Measurements from ENCODE around the gene NIP7.
A peak's percentile ranks its signal among the peaks of the same experiment; 100 is the strongest.

Gene NIP7

GRCh38 chr16:69376393-69377059 lies 37.0 kb downstream of the NIP7 start:
- Mint-ChIP-seq H3K4me3 (no peak overlapping the region), H3K4me1 (peaks cover 21% of the 10 kb centered on the region), H3K36me3 (peaks cover 22% of the 10 kb centered on the region), H3K27me3 (no peaks in the 10 kb centered on the region), H3K27ac (no peak overlapping the region), H3K9me3 (no peaks in the 10 kb centered on the region)
- ATAC-seq (ENCODE audit: low read depth), result no peak
- DNase-seq (ENCODE audit: low spot score in 2 of 2), result no peak

GRCh38 chr16:69378036-69378435 lies 38.5 kb downstream of the NIP7 start:
- H3K27ac Mint-ChIP-seq, result peak overlapping the region; percentile 86
- no peaks in the 10 kb centered on the region for H3K27me3 Mint-ChIP-seq
- peaks cover 27% of the 10 kb centered on the region for H3K36me3 Mint-ChIP-seq
- ATAC-seq (ENCODE audit: low read depth), result no peak
- H3K9me3 Mint-ChIP-seq, result no peaks in the 10 kb centered on the region
- no peak overlapping the region for H3K4me3 Mint-ChIP-seq
- peaks cover 18% of the 10 kb centered on the region for H3K4me1 Mint-ChIP-seq
- no peak for DNase-seq (ENCODE audit: low spot score in 2 of 2)

- DNase-seq (ENCODE audit: low spot score in 2 of 2), result no peak
- peak overlapping the region; percentile 86 for H3K27ac Mint-ChIP-seq
Observed at GRCh38 chr16:69378760-69379159, 39.2 kb downstream of the NIP7 start.

GRCh38 chr16:69381231-69381630 lies 41.7 kb downstream of the NIP7 start:
- ATAC-seq (ENCODE audit: low read depth), result no peak
- Mint-ChIP-seq H3K36me3 (peaks cover 28% of the 10 kb centered on the region), H3K27me3 (no peaks in the 10 kb centered on the region), H3K4me1 (peaks cover 26% of the 10 kb centered on the region), H3K27ac (peak overlapping the region; percentile 85), H3K9me3 (no peaks in the 10 kb centered on the region), H3K4me3 (peak overlapping the region; percentile 9)
- DNase-seq (ENCODE audit: low spot score in 2 of 2), result no peak

More at GRCh38 chr16:69378760-69379159, 39.2 kb downstream of the NIP7 start:
- Mint-ChIP-seq H3K36me3 (peaks cover 27% of the 10 kb centered on the region), H3K4me3 (no peak overlapping the region), H3K9me3 (no peaks in the 10 kb centered on the region), H3K4me1 (peaks cover 14% of the 10 kb centered on the region), H3K27me3 (no peaks in the 10 kb centered on the region)
- ATAC-seq (ENCODE audit: low read depth), result no peak

- Mint-ChIP-seq H3K4me1 (peaks cover 26% of the 10 kb centered on the region), H3K27me3 (no peaks in the 10 kb centered on the region), H3K9me3 (no peaks in the 10 kb centered on the region), H3K36me3 (peaks cover 27% of the 10 kb centered on the region), H3K27ac (peak overlapping the region; percentile 73), H3K4me3 (no peak overlapping the region)
- DNase-seq (ENCODE audit: low spot score in 2 of 2) (no peak), ATAC-seq (ENCODE audit: low read depth) (no peak)
Observed at GRCh38 chr16:69382421-69382820, 42.8 kb downstream of the NIP7 start.

- no peak for ATAC-seq (ENCODE audit: low read depth)
- H3K4me1 Mint-ChIP-seq, result peaks cover 23% of the 10 kb centered on the region
- H3K9me3 Mint-ChIP-seq, result no peaks in the 10 kb centered on the region
- no peak for DNase-seq (ENCODE audit: low spot score in 2 of 2)
- peak overlapping the region; percentile 93 for H3K27ac Mint-ChIP-seq
- H3K27me3 Mint-ChIP-seq, result no peaks in the 10 kb centered on the region
- peaks cover 12% of the 10 kb centered on the region for H3K36me3 Mint-ChIP-seq
- H3K4me3 Mint-ChIP-seq, result peak overlapping the region; percentile 89
Observed at GRCh38 chr16:69384974-69385373, 45.4 kb downstream of the NIP7 start.

- Mint-ChIP-seq H3K4me1 (peaks cover 20% of the 10 kb centered on the region), H3K27me3 (no peaks in the 10 kb centered on the region), H3K9me3 (no peaks in the 10 kb centered on the region), H3K36me3 (peaks cover 12% of the 10 kb centered on the region), H3K4me3 (no peak overlapping the region), H3K27ac (no peak overlapping the region)
- ATAC-seq (ENCODE audit: low read depth) (no peak), DNase-seq (ENCODE audit: low spot score in 2 of 2) (no peak)
Observed at GRCh38 chr16:69386596-69386995, 47.0 kb downstream of the NIP7 start.

Measured in memory B cell (primary cell).